ENCODE results near the gene CLEC4E. TPM values are rescaled to one million over a fixed set of nuclear protein-coding genes. Genes with fewer than 3 reads are reported as not detected.

CLEC4E gene
- total RNA-seq, 1 experiment from 2014 or later, result not detected

DNA sequence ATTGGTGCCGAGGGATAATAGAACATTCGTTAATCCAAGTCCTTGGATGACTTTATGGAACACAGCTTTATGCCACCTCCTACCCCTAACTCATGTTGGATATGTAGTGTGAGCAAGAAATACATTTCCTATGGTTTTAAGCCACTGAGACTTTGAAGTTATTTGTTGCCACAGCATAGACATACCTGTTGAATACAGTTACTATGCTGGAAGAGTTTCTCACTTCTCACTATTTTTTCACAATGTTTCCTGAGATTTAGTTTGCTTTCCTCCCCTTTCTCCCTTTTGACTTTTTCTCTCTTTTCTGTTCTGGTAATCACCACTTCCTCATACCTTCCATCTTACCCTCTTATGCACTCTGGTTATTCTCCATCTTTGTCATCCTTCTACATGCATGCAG, 7.5 kb upstream of the CLEC4E start:
- BruUV-seq (replicated peaks), result no TSS peak
- Histone ChIP-seq H3K27me3 (ENCODE audit: control insufficient read depth, insufficient read depth, low read length) (no peaks in the 10 kb centered on the region; the same call in 1 of the 2 replicates), H3K4me1 (ENCODE audit: control insufficient read depth, insufficient read depth, low read length) (no peaks in the 10 kb centered on the region), H3K4me3 (ENCODE audit: low read depth in 2 of 2, low read length in 2 of 2) (no peak overlapping the region), H3K36me3 (ENCODE audit: control insufficient read depth, insufficient read depth, low read length) (no peaks in the 10 kb centered on the region), H3K27ac (ENCODE audit: low read length) (no peak overlapping the region), H3K9me3 (ENCODE audit: control insufficient read depth, insufficient read depth, low read depth, low read length) (no peaks in the 10 kb centered on the region)
- ChIA-PET CTCF (no interaction called here), POLR2A (no interaction called here)
- DNase-seq (ENCODE audit: low read depth, low spot score) (no peak), ATAC-seq (no peak)
- intact Hi-C loops (cut with micrococcal nuclease; ENCODE audit: unreplicated experiment) (loop anchor here (10.0 kb wide), 1 partner anchor 497 kb away; no protein-coding TSS in a partner anchor), in situ Hi-C loops (cut with HindIII; ENCODE audit: low pct_unique_long_range_greater_than_20kb, low sequenced_read_pairs) (no loop called here)
- no peak for TF ChIP-seq TCF7L2 (IDR thresholded peaks at IDR 0.05; ENCODE audit: low read depth, low read length)
- TF ChIP-seq POLR2AphosphoS5 (IDR thresholded peaks at IDR 0.05; ENCODE audit: low read depth, low read length), result no peak
- TF ChIP-seq REST (IDR thresholded peaks at IDR 0.05; ENCODE audit: insufficient read depth in 1 of 2, low read depth in 2 of 2, low read length in 1 of 2), result no peak
- no peak for TF ChIP-seq SIN3A (IDR thresholded peaks at IDR 0.05; ENCODE audit: borderline replicate concordance, insufficient read depth, low read depth, low read length)
- TF ChIP-seq, protein P1, sequence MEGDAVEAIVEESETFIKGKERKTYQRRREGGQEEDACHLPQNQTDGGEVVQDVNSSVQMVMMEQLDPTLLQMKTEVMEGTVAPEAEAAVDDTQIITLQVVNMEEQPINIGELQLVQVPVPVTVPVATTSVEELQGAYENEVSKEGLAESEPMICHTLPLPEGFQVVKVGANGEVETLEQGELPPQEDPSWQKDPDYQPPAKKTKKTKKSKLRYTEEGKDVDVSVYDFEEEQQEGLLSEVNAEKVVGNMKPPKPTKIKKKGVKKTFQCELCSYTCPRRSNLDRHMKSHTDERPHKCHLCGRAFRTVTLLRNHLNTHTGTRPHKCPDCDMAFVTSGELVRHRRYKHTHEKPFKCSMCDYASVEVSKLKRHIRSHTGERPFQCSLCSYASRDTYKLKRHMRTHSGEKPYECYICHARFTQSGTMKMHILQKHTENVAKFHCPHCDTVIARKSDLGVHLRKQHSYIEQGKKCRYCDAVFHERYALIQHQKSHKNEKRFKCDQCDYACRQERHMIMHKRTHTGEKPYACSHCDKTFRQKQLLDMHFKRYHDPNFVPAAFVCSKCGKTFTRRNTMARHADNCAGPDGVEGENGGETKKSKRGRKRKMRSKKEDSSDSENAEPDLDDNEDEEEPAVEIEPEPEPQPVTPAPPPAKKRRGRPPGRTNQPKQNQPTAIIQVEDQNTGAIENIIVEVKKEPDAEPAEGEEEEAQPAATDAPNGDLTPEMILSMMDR (IDR thresholded peaks at IDR 0.05), result no peak

DNA sequence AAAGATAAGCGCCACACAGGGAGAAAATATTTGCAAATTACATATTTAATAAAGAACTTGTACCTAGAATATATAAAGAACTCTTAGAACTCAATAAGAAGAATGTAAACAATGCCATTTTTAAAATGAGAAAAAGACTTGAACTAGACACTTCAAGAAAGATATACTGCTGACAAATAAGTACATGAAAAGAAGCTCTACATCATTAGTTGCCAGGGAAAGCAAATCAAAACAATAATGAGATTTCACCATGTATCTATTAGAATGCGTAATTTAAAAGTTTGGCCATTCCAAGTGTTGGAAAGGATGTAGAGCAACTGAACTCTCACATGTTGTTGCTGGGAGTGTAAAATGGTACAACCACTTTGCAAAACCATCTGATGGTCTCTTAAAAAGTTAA, 6.9 kb upstream of the CLEC4E start:
- ChIA-PET CTCF (no interaction called here), POLR2A (no interaction called here)
- no peaks in the 10 kb centered on the region for H3K9me3 ChIP-seq (ENCODE audit: control insufficient read depth, insufficient read depth, low read depth, low read length)
- intact Hi-C loops (cut with micrococcal nuclease; ENCODE audit: unreplicated experiment) (loop anchor here (10.0 kb wide), 1 partner anchor 497 kb away; no protein-coding TSS in a partner anchor), in situ Hi-C loops (cut with HindIII; ENCODE audit: low pct_unique_long_range_greater_than_20kb, low sequenced_read_pairs) (no loop called here)
- no peaks in the 10 kb centered on the region for H3K36me3 ChIP-seq (ENCODE audit: control insufficient read depth, insufficient read depth, low read length)
- H3K27me3 ChIP-seq (ENCODE audit: control insufficient read depth, insufficient read depth, low read length), result no peaks in the 10 kb centered on the region; the same call in 1 of the 2 replicates
- TF ChIP-seq TCF7L2 (IDR thresholded peaks at IDR 0.05; ENCODE audit: low read depth, low read length), result no peak
- TF ChIP-seq, protein P1 (IDR thresholded peaks at IDR 0.05), result no peak
- no peak for TF ChIP-seq SIN3A (IDR thresholded peaks at IDR 0.05; ENCODE audit: borderline replicate concordance, insufficient read depth, low read depth, low read length)
- no peak for TF ChIP-seq POLR2AphosphoS5 (IDR thresholded peaks at IDR 0.05; ENCODE audit: low read depth, low read length)
- no peak for TF ChIP-seq REST (IDR thresholded peaks at IDR 0.05; ENCODE audit: insufficient read depth in 1 of 2, low read depth in 2 of 2, low read length in 1 of 2)
- ATAC-seq (no peak), DNase-seq (ENCODE audit: low read depth, low spot score) (no peak)
- BruUV-seq (replicated peaks), result no TSS peak
- H3K4me3 ChIP-seq (ENCODE audit: low read depth in 2 of 2, low read length in 2 of 2), result no peak overlapping the region
- no peaks in the 10 kb centered on the region for H3K4me1 ChIP-seq (ENCODE audit: control insufficient read depth, insufficient read depth, low read length)
- no peak overlapping the region for H3K27ac ChIP-seq (ENCODE audit: low read length)
